A549 (cell line): ENCODE results near the gene SLC22A7. TPM values are rescaled to one million over a fixed set of nuclear protein-coding genes. Genes with fewer than 3 reads are reported as not detected.

Experiments
- ATAC-seq, 2 experiments: fragments of 200-7000 bp in 1 of 2; fragments of >200 bp in 1 of 2; cut with Nextera tagmentation in 1 of 2; cut with Tn5 transposase in 1 of 2; 3 replicates each; pipeline versions ENCODE4 v1.8.0 to v1.9.1; 2018 to 2020; ENCODE audit warnings: mild to moderate bottlenecking in 1 of 2, moderate library complexity in 1 of 2
- CTCF ChIA-PET: fragments of 300-600 bp; sonication (Branson Sonifier 250); formaldehyde crosslinking; extraction: SDS; loops from one replicate; lab custom pipeline; 2021; ENCODE audit warnings: antibody characterized with exemption, inconsistent platforms; lab: Yijun Ruan, JAX
- POLR2A ChIA-PET: fragments of 350-600 bp; formaldehyde crosslinking; extraction: SDS; loops from one replicate; lab custom pipeline; 2021; ENCODE audit warnings: antibody characterized with exemption, inconsistent platforms; lab: Yijun Ruan, JAX
- DNase-seq, 2 experiments: peaks; one replicate each; pipeline versions ENCODE4 v3.0.0 to v3.0.0-alpha.2; 2011 to 2016; ENCODE audit warnings: low read depth in 1 of 2, low spot score in 1 of 2
- FAIRE-seq: peaks from 2 replicates; lab custom pipeline; 2011; peaks lifted over from hg19 to GRCh38; lab: Jason Lieb, UNC
- H3K27ac ChIP-seq, 2 experiments: fragments of >200 bp; sonication (Bioruptor Twin); formaldehyde crosslinking; 3 replicates each; pipeline ENCODE4 v1.5.1; 2016 to 2017
- H3K4me1 ChIP-seq: fragments of >200 bp; sonication (Bioruptor Twin); formaldehyde crosslinking; 3 replicates; pipeline ENCODE4 v1.6.1; 2016
- H3K4me2 ChIP-seq: fragments of >200 bp; sonication (Bioruptor Twin); formaldehyde crosslinking; 3 replicates; pipeline ENCODE4 v1.6.1; 2016
- H3K4me3 ChIP-seq: fragments of >200 bp; sonication (Bioruptor Twin); formaldehyde crosslinking; 3 replicates; pipeline ENCODE4 v1.5.1; 2016
- H3K9me3 ChIP-seq: fragments of >200 bp; sonication (Bioruptor Twin); formaldehyde crosslinking; 3 replicates; pipeline ENCODE4 v1.6.1; 2016
- BHLHE40 ChIP-seq: IDR thresholded peaks from 2 replicates; pipeline ENCODE4 v1.6.1; 2012; ENCODE audit warnings: low read depth, low read length, inconsistent platforms
- CBX2 ChIP-seq: fragments of 200-600 bp; sonication (generic); IDR thresholded peaks from 2 replicates; pipeline ENCODE4 v1.6.1; 2016; ENCODE audit warnings: low read depth, mild to moderate bottlenecking, borderline replicate concordance
- CHD2 ChIP-seq: fragments of 150-350 bp; IDR thresholded peaks from 2 replicates; pipeline ENCODE4 v1.6.1; 2014; ENCODE audit warnings: low read length; ENCODE audit not compliant: partially characterized antibody
- CHD4 ChIP-seq: fragments of 200-600 bp; sonication (generic); IDR thresholded peaks from 2 replicates; pipeline ENCODE4 v1.6.1; 2016; ENCODE audit warnings: antibody characterized with exemption, mild to moderate bottlenecking, borderline replicate concordance
- CTCF ChIP-seq: fragments of >200 bp; sonication (Bioruptor Twin); formaldehyde crosslinking; IDR thresholded peaks from 3 replicates; pipeline ENCODE4 v1.5.1; 2016
- EHF ChIP-seq: fragments of 250-450 bp; sonication (Bioruptor Pico); IDR thresholded peaks from 2 replicates; pipeline ENCODE4 v1.5.0; 2020; ENCODE audit warnings: mild to moderate bottlenecking
- EP300 ChIP-seq, 2 experiments: fragments of >200 bp; sonication (Bioruptor Twin); formaldehyde crosslinking; IDR thresholded peaks; 2 replicates in 1 of 2; 3 replicates in 1 of 2; pipeline ENCODE4 v1.6.1; 2016 to 2017
- ESRRA ChIP-seq: fragments of 150-350 bp; IDR thresholded peaks from 2 replicates; pipeline ENCODE4 v1.6.1; 2014; ENCODE audit warnings: mild to moderate bottlenecking, low read length, borderline replicate concordance
- FOSL2 ChIP-seq, 2 experiments: fragments of 450-650 bp in 1 of 2; fragments of >200 bp in 1 of 2; sonication (Bioruptor Twin) in 1 of 2; formaldehyde crosslinking; IDR thresholded peaks; 2 replicates each; pipeline versions ENCODE4 v1.5.0 to v1.6.1; 2016 to 2020; ENCODE audit warnings: mild to moderate bottlenecking in 1 of 2, moderate library complexity in 1 of 2
- FOXS1 ChIP-seq: fragments of 250-450 bp; sonication (Bioruptor Pico); IDR thresholded peaks from 2 replicates; pipeline ENCODE4 v1.5.0; 2020; ENCODE audit warnings: mild to moderate bottlenecking, moderate library complexity
- HMGXB4 ChIP-seq: fragments of 250-450 bp; sonication (Bioruptor Pico); IDR thresholded peaks from 2 replicates; pipeline ENCODE4 v1.5.0; 2021; ENCODE audit warnings: mild to moderate bottlenecking, moderate library complexity, borderline replicate concordance
- HOXA7 ChIP-seq: fragments of 250-450 bp; sonication (Bioruptor Pico); IDR thresholded peaks from 2 replicates; pipeline ENCODE4 v1.5.0; 2020; ENCODE audit warnings: mild to moderate bottlenecking, moderate library complexity
- HOXB13 ChIP-seq: fragments of 250-450 bp; sonication (Bioruptor Pico); IDR thresholded peaks from 2 replicates; pipeline ENCODE4 v1.5.0; 2020; ENCODE audit warnings: low read depth, mild to moderate bottlenecking, moderate library complexity
- HOXB5 ChIP-seq: fragments of 250-450 bp; sonication (Bioruptor Pico); IDR thresholded peaks from 2 replicates; pipeline ENCODE4 v1.5.0; 2020; ENCODE audit warnings: mild to moderate bottlenecking, moderate library complexity
- JUN ChIP-seq, 2 experiments: fragments of >200 bp; sonication (Bioruptor Twin); formaldehyde crosslinking; IDR thresholded peaks; 2 replicates in 1 of 2; 3 replicates in 1 of 2; pipeline ENCODE4 v1.6.1; 2016 to 2017
- KDM5A ChIP-seq: fragments of 200-600 bp; sonication (generic); IDR thresholded peaks from 2 replicates; pipeline ENCODE4 v1.6.1; 2016; ENCODE audit warnings: antibody characterized with exemption, mild to moderate bottlenecking
- NFE2L2 ChIP-seq: fragments of 150-350 bp; conservative IDR thresholded peaks from 2 replicates; pipeline ENCODE4 v1.6.1; 2014; ENCODE audit warnings: low read length
- PBX3 ChIP-seq: IDR thresholded peaks from 2 replicates; pipeline ENCODE4 v1.6.1; 2012
- POLR2A ChIP-seq: IDR thresholded peaks from 2 replicates; pipeline ENCODE4 v1.6.1; 2012; ENCODE audit warnings: mild to moderate bottlenecking, low read length
- RARB ChIP-seq: fragments of 250-450 bp; sonication (Bioruptor Pico); IDR thresholded peaks from 2 replicates; pipeline ENCODE4 v1.8.0; 2021; ENCODE audit warnings: mild to moderate bottlenecking, moderate library complexity
- RFX5 ChIP-seq: fragments of 450-650 bp; IDR thresholded peaks from 2 replicates; pipeline ENCODE4 v1.7.1; 2014; ENCODE audit warnings: antibody characterized with exemption, mild to moderate bottlenecking, moderate library complexity
- SMC3 ChIP-seq: fragments of >200 bp; sonication (Bioruptor Twin); formaldehyde crosslinking; IDR thresholded peaks from 3 replicates; pipeline ENCODE4 v1.6.1; 2018; ENCODE audit warnings: inconsistent platforms
- ZC3H11A ChIP-seq: fragments of 450-650 bp; IDR thresholded peaks from 2 replicates; pipeline ENCODE4 v1.6.1; 2014; ENCODE audit warnings: antibody characterized with exemption, mild to moderate bottlenecking
- ZFP36 ChIP-seq: fragments of 450-650 bp; IDR thresholded peaks from 2 replicates; pipeline ENCODE4 v1.6.1; 2014; ENCODE audit warnings: borderline replicate concordance; ENCODE audit not compliant: partially characterized antibody
- ZNF302 ChIP-seq: fragments of 250-450 bp; sonication (Bioruptor Pico); IDR thresholded peaks from 2 replicates; pipeline ENCODE4 v1.9.0; 2021; ENCODE audit warnings: inconsistent platforms, mild to moderate bottlenecking, moderate library complexity
- WGBS: methylation state at CpG from one replicate; pipeline ENCODE4 v1.1.6; 2017; ENCODE audit errors: missing lambda C conversion rate; 5-methylcytosine and 5-hydroxymethylcytosine counted together
- polyA plus RNA-seq, 4 experiments: library from polyadenylated mRNA; depleted of rRNA in 3 of 4; stranded (reverse); fragments of >200 nt; fragmentation: RNase III in 1 of 4; extraction: RNeasy Plus Mini Kit Qiagen cat#74134 plus additional on column Dnase treatment in 1 of 4; gene quantifications; 2 replicates in 3 of 4; 3 replicates in 1 of 4; pipeline ENCODE4 v1.2.3, GENCODE V29; 2011 to 2017
- TF ChIP-seq, protein P1 (sequence below): IDR thresholded peaks from 2 replicates; pipeline ENCODE4 v1.6.1; 2012; ENCODE audit warnings: low read depth, borderline replicate concordance

Gene SLC22A7
- polyA plus RNA-seq, 2 of the 4 experiments (the other 2 are of a cell fraction) = not detected

DNA sequence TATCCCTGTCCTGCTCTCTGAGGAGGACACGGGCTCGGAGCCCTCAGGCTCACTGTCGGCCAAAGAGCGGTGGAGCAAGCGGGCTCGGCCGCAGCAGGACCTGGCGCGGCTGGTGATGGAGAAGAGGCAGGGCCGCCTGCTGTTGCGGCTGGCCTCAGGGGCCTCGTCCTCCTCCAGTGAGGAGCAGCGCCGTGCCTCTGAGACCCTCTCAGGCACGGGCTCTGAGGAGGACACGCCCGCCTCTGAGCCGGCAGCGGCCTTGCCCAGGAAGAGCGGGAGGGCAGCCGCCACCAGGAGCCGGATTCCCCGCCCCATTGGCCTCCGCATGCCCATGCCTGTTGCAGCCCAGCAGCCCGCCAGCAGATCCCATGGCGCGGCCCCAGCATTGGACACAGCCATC lies 14.2 kb upstream of the SLC22A7 start:
- no peaks in the 10 kb centered on the region for H3K9me3 ChIP-seq
- FAIRE-seq (no peak), ATAC-seq (no peak), DNase-seq (no peak)
- TF ChIP-seq POLR2A (no peak), ZFP36 (no peak), SMC3 (no peak), CTCF (no peak), EP300 (IDR thresholded peaks at IDR 0.05) (no peak), NFE2L2 (no peak), RARB (CRISPR knock-in tag) (no peak), PBX3 (no peak), CHD2 (no peak), EHF (CRISPR knock-in tag) (no peak), HOXB13 (CRISPR knock-in tag) (no peak), HOXA7 (no peak), BHLHE40 (no peak), KDM5A (no peak), FOXS1 (no peak)
- WGBS = 82% methylated on average over 12 of the region's 27 CpGs
- H3K4me3 ChIP-seq = no peak overlapping the region
- ChIA-PET CTCF (no interaction called here), POLR2A (no interaction called here)
- peaks cover 20% of the 10 kb centered on the region for H3K4me1 ChIP-seq
- no peak overlapping the region for H3K27ac ChIP-seq
- H3K4me2 ChIP-seq = no peak overlapping the region

DNA sequence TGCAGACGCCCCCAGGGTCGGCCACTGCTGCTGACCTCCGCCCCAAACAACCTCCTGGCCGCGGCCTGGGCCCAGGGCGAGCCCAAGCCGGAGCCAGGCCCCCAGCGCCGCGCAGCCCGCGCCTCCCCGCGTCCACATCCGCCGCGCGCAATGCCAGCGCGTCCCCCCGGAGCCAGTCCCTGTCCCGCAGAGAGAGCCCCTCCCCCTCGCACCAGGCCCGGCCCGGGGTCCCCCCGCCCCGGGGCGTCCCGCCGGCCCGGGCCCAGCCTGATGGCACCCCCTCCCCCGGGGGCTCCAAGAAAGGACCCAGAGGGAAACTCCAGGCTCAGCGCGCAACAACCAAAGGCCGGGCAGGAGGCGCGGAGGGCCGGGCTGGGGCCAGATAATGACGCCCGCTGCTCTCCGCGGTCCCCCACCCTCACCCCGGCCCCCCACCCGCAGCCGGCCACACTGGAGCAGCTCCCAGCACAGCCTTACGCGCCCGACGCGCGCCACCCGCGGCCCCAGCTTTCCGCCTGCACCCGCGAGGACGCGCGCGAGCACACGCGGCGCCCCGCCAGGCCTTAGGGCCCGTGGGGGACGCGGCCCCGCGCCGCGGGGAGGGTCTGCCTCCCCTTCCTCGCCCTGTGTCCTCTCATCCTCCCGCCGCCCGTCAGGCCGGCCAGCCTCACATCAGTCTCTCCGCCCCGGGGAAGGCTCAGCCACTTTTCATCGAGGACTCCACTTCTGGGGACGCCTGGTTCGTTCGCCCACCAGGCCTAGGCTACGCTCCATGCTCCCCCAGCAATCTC lies 12.9 kb upstream of the SLC22A7 start:
- 51% methylated on average over 29 of the region's 83 CpGs for WGBS
- CTCF ChIA-PET = no interaction called here
- Histone ChIP-seq H3K4me3 (no peak overlapping the region), H3K27ac (no peak overlapping the region; a peak in 1 of 6 replicates), H3K9me3 (no peaks in the 10 kb centered on the region), H3K4me1 (peaks cover 14% of the 10 kb centered on the region; the same call in 2 of the 3 replicates), H3K4me2 (peak overlapping the region; percentile 30; the same call in 1 of the 3 replicates)
- POLR2A ChIA-PET = no interaction called here
- DNase-seq (no peak), ATAC-seq (no peak), FAIRE-seq (no peak)
- TF ChIP-seq ZNF302 (CRISPR knock-in tag) = no peak
- no peak for TF ChIP-seq CTCF
- no peak for TF ChIP-seq RFX5
- TF ChIP-seq HOXB5 (CRISPR knock-in tag) = no peak
- TF ChIP-seq, protein P1, sequence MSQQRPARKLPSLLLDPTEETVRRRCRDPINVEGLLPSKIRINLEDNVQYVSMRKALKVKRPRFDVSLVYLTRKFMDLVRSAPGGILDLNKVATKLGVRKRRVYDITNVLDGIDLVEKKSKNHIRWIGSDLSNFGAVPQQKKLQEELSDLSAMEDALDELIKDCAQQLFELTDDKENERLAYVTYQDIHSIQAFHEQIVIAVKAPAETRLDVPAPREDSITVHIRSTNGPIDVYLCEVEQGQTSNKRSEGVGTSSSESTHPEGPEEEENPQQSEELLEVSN = no peak
- TF ChIP-seq ESRRA = no peak
- TF ChIP-seq JUN (IDR thresholded peaks at IDR 0.05) = no peak
- no peak for TF ChIP-seq FOSL2 (IDR thresholded peaks at IDR 0.05)
- no peak for TF ChIP-seq FOSL2 (CRISPR knock-in tag; IDR thresholded peaks at IDR 0.05)
- no peak for TF ChIP-seq HMGXB4 (CRISPR knock-in tag)
- no peak for TF ChIP-seq CHD2
- no peak for TF ChIP-seq EHF (CRISPR knock-in tag)
- TF ChIP-seq BHLHE40 = no peak
- TF ChIP-seq CBX2 = no peak
- no peak for TF ChIP-seq CHD4
- no peak for TF ChIP-seq ZC3H11A
